CD4-positive, alpha-beta T cell (primary cell): Measurements from ENCODE around the gene TNIP2. TPM values are rescaled to one million over a fixed set of nuclear protein-coding genes. Genes with fewer than 3 reads are reported as not detected.

Experiments
- ATAC-seq: fragments of 200-7000 bp; cut with Tn5 transposase; one replicate; pipeline ENCODE4 v1.10.0; 2022; ENCODE audit warnings: mild to moderate bottlenecking; ENCODE audit not compliant: poor library complexity
- CTCF ChIA-PET: fragments of 350-600 bp; sonication (Branson Sonifier 250); formaldehyde crosslinking; loops from one replicate; lab custom pipeline; 2021; ENCODE audit warnings: antibody characterized with exemption, inconsistent platforms; lab: Charles Lee
- POLR2A ChIA-PET: fragments of 350-600 bp; sonication (Branson Sonifier 250); formaldehyde crosslinking; loops from one replicate; lab custom pipeline; 2021; ENCODE audit warnings: antibody characterized with exemption, inconsistent platforms; lab: Charles Lee
- DNase-seq, 14 experiments: peaks; one replicate each; pipeline ENCODE4 v3.0.0-alpha.2; 2013 to 2020; ENCODE audit warnings: mixed read lengths in 2 of 14
- H3K27ac ChIP-seq, 2 donors: one replicate each; pipeline versions ENCODE4 v1.5.1 to v1.7.0; 2013; ENCODE audit warnings: low read length in 2 of 2, low read depth in 1 of 2, mild to moderate bottlenecking in 1 of 2
- H3K27me3 ChIP-seq, 2 experiments: 1 replicate in 1 of 2; 2 replicates in 1 of 2; pipeline versions ENCODE4 v1.6.1 to v1.7.0; 2013; ENCODE audit warnings: low read length in 2 of 2, control low read depth in 1 of 2, mild to moderate bottlenecking in 1 of 2, moderate library complexity in 1 of 2; ENCODE audit not compliant: insufficient read depth in 2 of 2, control insufficient read depth in 1 of 2
- H3K36me3 ChIP-seq: one replicate; pipeline ENCODE4 v1.6.1; 2013; ENCODE audit warnings: low read length, control low read depth; ENCODE audit not compliant: insufficient read depth
- H3K4me1 ChIP-seq: one replicate; pipeline ENCODE4 v1.6.1; 2013; ENCODE audit warnings: low read length, control low read depth; ENCODE audit not compliant: insufficient read depth
- H3K4me3 ChIP-seq: one replicate; pipeline ENCODE4 v1.5.1; 2013; ENCODE audit warnings: mild to moderate bottlenecking, low read length, moderate library complexity
- H3K9me3 ChIP-seq, 2 experiments: 1 replicate in 1 of 2; 2 replicates in 1 of 2; pipeline versions ENCODE4 v1.6.1 to v1.7.0; 2013; ENCODE audit warnings: low read length in 2 of 2, mild to moderate bottlenecking in 2 of 2, control low read depth in 1 of 2, moderate library complexity in 1 of 2; ENCODE audit not compliant: control insufficient read depth in 1 of 2, insufficient read depth in 1 of 2
- H3K27ac Mint-ChIP-seq: one replicate; pipeline ENCODE4 v1.8.0; 2020; ENCODE audit warnings: mixed read lengths
- H3K27me3 Mint-ChIP-seq: one replicate; pipeline ENCODE4 v1.8.0; 2021; ENCODE audit warnings: mixed read lengths
- H3K36me3 Mint-ChIP-seq: one replicate; pipeline ENCODE4 v1.8.0; 2021; ENCODE audit warnings: low read depth, mixed read lengths
- H3K4me1 Mint-ChIP-seq: one replicate; pipeline ENCODE4 v1.8.0; 2021; ENCODE audit warnings: low read depth, mixed read lengths
- H3K4me3 Mint-ChIP-seq: one replicate; pipeline ENCODE4 v1.8.0; 2020; ENCODE audit warnings: mild to moderate bottlenecking, mixed read lengths
- H3K9me3 Mint-ChIP-seq: one replicate; pipeline ENCODE4 v1.8.0; 2020; ENCODE audit warnings: mixed read lengths
- CTCF ChIP-seq: fragments of 200-600 bp; IDR thresholded peaks from one replicate; pipeline ENCODE4 v1.8.0; 2022; ENCODE audit warnings: antibody characterized with exemption, mild to moderate bottlenecking
- intact Hi-C, 2 experiments: fragments of 100-400 bp; cut with DNase I in 1 of 2; cut with micrococcal nuclease in 1 of 2; formaldehyde crosslinking; loops; one replicate each; pipeline versions ENCODE4 v1.15.1 to v1.9.0; 2023 to 2025; cut with DNase I, micrococcal nuclease
- polyA plus RNA-seq, 2 donors: library from polyadenylated mRNA; unstranded; fragments of 120-200 nt; gene quantifications; one replicate each; pipeline ENCODE4 v1.2.1, GENCODE V29; 2013
- total RNA-seq, 174 experiments: library from RNA in 2 of 174; stranded (reverse) in 2 of 174; gene quantifications; one replicate each; pipeline ENCODE4 v1.2.3 and lab custom pipeline; 2021 to 2026

Gene TNIP2
- total RNA-seq (10 to 100 TPM; 43.8 to 49.1 TPM), total RNA-seq (lab: John Stamatoyannopoulos, UW) (34.2 to 187 (median 71.9) reads per million in 172 experiments)
- 38.1 TPM for polyA plus RNA-seq (2013, experiment 1 of 2)
- 36.2 TPM for polyA plus RNA-seq (2013, experiment 2 of 2)

GRCh38 chr4:2755821-2756690 is at the start of gene TNIP2:
TSS of gene TNIP2 (minus strand) at chr4:2756336. CDS start at chr4:2756289, 47 bp downstream.
- Histone ChIP-seq H3K4me3 (peak within 1 kb of the TSS; percentile 68), H3K27ac (peak within 1 kb of the TSS; percentile 29 to 56), H3K4me1 (peaks cover 33% of the 10 kb centered on the region), H3K9me3 (no peaks in the 10 kb centered on the region), H3K27me3 (no peaks in the 10 kb centered on the region), H3K36me3 (peaks cover 11% of the 10 kb centered on the region)
- no peak for TF ChIP-seq CTCF
- H3K27me3 Mint-ChIP-seq = no peaks in the 10 kb centered on the region
- CTCF ChIA-PET = interaction anchor here (0.6 to 1.4 kb wide), 5 partner anchors 8 to 301 kb away, joined by 3 to 4 read pairs (median 3); no protein-coding TSS in a partner anchor
- H3K4me1 Mint-ChIP-seq = peaks cover 31% of the 10 kb centered on the region
- ATAC-seq = peak; percentile 78
- peak within 1 kb of the TSS; percentile 73 for H3K27ac Mint-ChIP-seq
- no peaks in the 10 kb centered on the region for H3K36me3 Mint-ChIP-seq
- H3K4me3 Mint-ChIP-seq = peak within 1 kb of the TSS; percentile 90
- peak; percentile 63 to 91 (median 76) for DNase-seq
- intact Hi-C loops = loop anchor here (2.0 to 5.0 kb wide), 7 partner anchors 36 to 514 kb away; partner anchors contain the start of genes GRK4 (in 2 of the 2), NOP14 (in 2 of the 2), ADD1 (in 1 of the 2) and FAM193A (in 1 of the 2)
- POLR2A ChIA-PET = interaction anchor here (0.7 to 1.7 kb wide), 19 partner anchors 10 to 318 kb away, joined by 3 to 9 read pairs (median 4); partner anchors contain the start of genes ADD1, GRK4 and NOP14
- H3K9me3 Mint-ChIP-seq = no peaks in the 10 kb centered on the region

- DNase-seq = no peak
- H3K4me3 Mint-ChIP-seq = no peak overlapping the region
- H3K4me1 Mint-ChIP-seq = peaks cover 10% of the 10 kb centered on the region
- ChIA-PET POLR2A (no interaction called here), CTCF (no interaction called here)
- no peak for TF ChIP-seq CTCF
- H3K36me3 Mint-ChIP-seq = no peaks in the 10 kb centered on the region
- Histone ChIP-seq H3K4me3 (no peak overlapping the region), H3K27ac (no peak overlapping the region), H3K9me3 (no peaks in the 10 kb centered on the region), H3K36me3 (no peaks in the 10 kb centered on the region), H3K4me1 (peaks cover 57% of the 10 kb centered on the region), H3K27me3 (no peaks in the 10 kb centered on the region)
- intact Hi-C loops = loop anchor here in 1 of 2 experiments (5.0 kb wide), 1 partner anchor 33 kb away; no protein-coding TSS in a partner anchor
- H3K9me3 Mint-ChIP-seq = no peaks in the 10 kb centered on the region
- no peaks in the 10 kb centered on the region for H3K27me3 Mint-ChIP-seq
- no peak for ATAC-seq
- H3K27ac Mint-ChIP-seq = no peak overlapping the region
Observed at GRCh38 chr4:2804973-2805501, 48.9 kb upstream of the TNIP2 start.

GRCh38 chr4:2804449-2804972 is 48.4 kb upstream of the TNIP2 start:
- Mint-ChIP-seq H3K27ac (no peak overlapping the region), H3K27me3 (no peaks in the 10 kb centered on the region), H3K4me1 (peaks cover 11% of the 10 kb centered on the region), H3K9me3 (no peaks in the 10 kb centered on the region), H3K36me3 (no peaks in the 10 kb centered on the region), H3K4me3 (no peak overlapping the region)
- no peak for ATAC-seq
- H3K4me3 ChIP-seq = no peak overlapping the region
- CTCF ChIA-PET = no interaction called here
- no peaks in the 10 kb centered on the region for H3K9me3 ChIP-seq
- no peaks in the 10 kb centered on the region for H3K36me3 ChIP-seq
- peaks cover 61% of the 10 kb centered on the region for H3K4me1 ChIP-seq
- H3K27ac ChIP-seq = no peak overlapping the region
- POLR2A ChIA-PET = interaction anchor here (1.7 kb wide), 1 partner anchor 17 kb away, joined by 5 read pairs; no protein-coding TSS in a partner anchor
- no peaks in the 10 kb centered on the region for H3K27me3 ChIP-seq
- no peak for DNase-seq
- intact Hi-C loops = no loop called here
- TF ChIP-seq CTCF = no peak
